ENCODE results near the gene PCMT1. TPM values are rescaled to one million over a fixed set of nuclear protein-coding genes. Genes with fewer than 3 reads are reported as not detected.
"Not testable (repeated sequence)": the region's sequence is repeated elsewhere in the genome, so short reads cannot be mapped to it uniquely, and the experiment has no call there.

PCMT1 gene
- total RNA-seq, 1 donor from 2014 or later: 152 TPM

DNA sequence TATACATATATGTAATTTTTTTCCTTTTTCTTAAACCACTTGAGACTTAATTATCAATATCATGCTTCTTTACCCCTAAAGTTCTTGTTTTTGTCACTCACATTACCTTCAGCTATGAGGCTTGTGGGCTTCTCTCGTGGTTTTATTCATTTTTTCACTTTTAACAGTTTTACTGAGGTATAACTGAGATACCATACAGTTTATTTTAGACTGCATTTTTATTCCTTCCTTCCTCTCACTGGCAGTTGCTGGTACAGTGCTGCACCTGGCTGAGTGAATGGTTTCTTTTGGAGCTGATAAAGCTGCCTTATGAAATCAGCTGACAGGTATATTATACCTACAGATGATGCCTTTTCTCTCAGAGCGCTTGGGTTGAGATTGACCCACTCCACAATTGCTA lies 60.3 kb downstream of the PCMT1 start:
- FAIRE-seq (no peak), DNase-seq (ENCODE audit: low spot score in 2 of 2) (no peak)

DNA sequence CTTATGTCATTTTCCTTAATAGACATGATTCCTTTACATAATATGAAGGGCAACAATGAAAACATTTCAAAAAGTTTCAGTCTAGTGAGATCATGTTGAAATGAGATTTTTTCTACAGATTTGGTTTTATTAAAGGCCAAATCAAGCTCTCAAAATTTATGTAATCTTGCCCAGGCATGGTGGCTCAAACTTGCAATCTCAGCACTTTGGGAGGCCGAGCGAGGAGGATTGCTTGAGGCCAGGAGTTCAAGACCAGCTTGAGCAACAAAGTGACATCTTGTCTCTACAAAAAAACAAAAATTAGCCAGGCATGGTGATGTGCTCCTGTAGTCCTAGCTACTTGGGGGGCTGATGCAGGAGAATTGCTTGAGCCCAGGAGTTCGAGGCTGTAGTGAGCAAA lies 63.8 kb downstream of the PCMT1 start:
- FAIRE-seq: no peak
- no peak for DNase-seq (ENCODE audit: low spot score in 2 of 2)

GRCh38 chr6:149815788-149816187 lies 66.2 kb downstream of the PCMT1 start:
- FAIRE-seq: no peak
- DNase-seq (ENCODE audit: low spot score in 2 of 2): no peak

GRCh38 chr6:149820506-149820905 lies 71.0 kb downstream of the PCMT1 start:
- FAIRE-seq (no peak), DNase-seq (ENCODE audit: low spot score in 2 of 2) (no peak)

- no peak for DNase-seq (ENCODE audit: low spot score in 2 of 2)
Observed at GRCh38 chr6:149821492-149821891, 72.0 kb downstream of the PCMT1 start.

GRCh38 chr6:149823013-149823412 lies 73.5 kb downstream of the PCMT1 start:
- DNase-seq (ENCODE audit: low spot score in 2 of 2): no peak
- FAIRE-seq: no peak

More at GRCh38 chr6:149821492-149821891, 72.0 kb downstream of the PCMT1 start:
- no peak for FAIRE-seq

- no peak for FAIRE-seq
- no peak for DNase-seq (ENCODE audit: low spot score in 2 of 2)
Observed at GRCh38 chr6:149825292-149825691, 75.8 kb downstream of the PCMT1 start.

- peak in 1 of 2 donors; percentile 22 for DNase-seq (ENCODE audit: low spot score in 2 of 2)
- FAIRE-seq: no peak
Observed at GRCh38 chr6:149830731-149831307, 81.3 kb downstream of the PCMT1 start.

DNA sequence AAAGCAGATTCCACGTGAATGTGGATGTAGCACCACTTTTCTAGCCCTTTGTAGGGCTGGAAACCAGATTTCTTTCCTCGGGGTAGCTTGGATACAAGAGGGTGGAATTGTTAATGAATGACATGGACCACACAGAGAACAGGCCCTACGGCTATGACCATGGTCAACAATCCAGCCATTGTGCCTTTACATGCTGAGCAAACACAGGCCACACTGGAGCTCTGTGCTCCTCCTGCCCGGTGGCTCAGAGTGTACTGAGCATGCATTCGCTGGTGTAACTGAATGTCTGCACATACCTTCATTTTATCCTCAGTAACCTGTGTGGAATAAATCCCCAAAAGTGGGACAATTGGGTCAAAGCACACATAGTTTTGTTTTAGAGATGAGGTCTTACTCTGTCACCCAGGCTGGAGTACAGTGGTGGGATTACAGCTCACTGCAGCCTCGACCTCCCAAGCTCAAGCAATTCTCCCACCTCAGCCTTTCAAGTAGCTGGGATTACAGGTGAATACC lies 81.8 kb downstream of the PCMT1 start:
- FAIRE-seq (no peak), DNase-seq (ENCODE audit: low spot score in 2 of 2) (peak in 1 of 2 donors; percentile 20)

DNA sequence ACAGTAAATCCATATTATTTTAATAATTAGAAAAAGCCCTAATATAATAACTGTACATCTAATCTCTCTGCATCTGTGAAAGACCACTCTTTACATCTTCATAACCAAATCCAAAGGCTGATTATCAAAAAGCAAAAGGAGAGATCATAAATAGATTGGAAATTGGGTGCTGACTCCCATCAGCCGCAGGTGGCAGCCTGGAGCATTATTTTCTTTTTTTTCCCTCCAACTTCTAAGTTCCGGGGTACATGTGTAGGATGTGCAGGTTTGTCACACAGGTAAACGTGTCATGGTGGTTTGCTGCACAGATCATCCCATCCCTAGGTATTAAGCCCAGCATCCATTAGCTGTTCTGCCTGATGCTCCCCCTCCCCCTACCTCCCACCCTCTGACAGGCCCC lies 84.1 kb downstream of the PCMT1 start:
- FAIRE-seq: no peak
- DNase-seq (ENCODE audit: low spot score in 2 of 2): no peak

- DNase-seq (ENCODE audit: low spot score in 2 of 2) (peak; percentile 28 to 42), FAIRE-seq (peak; percentile 50)
Observed at GRCh38 chr6:149834513-149835481, 85.3 kb downstream of the PCMT1 start.

- no peak for FAIRE-seq
- peak in 1 of 2 donors; percentile 46 for DNase-seq (ENCODE audit: low spot score in 2 of 2)
Observed at GRCh38 chr6:149840345-149841075, 91.0 kb downstream of the PCMT1 start.

- no peak for FAIRE-seq
- no peak for DNase-seq (ENCODE audit: low spot score in 2 of 2)
Observed at GRCh38 chr6:149842331-149842730, 92.8 kb downstream of the PCMT1 start.

GRCh38 chr6:149843051-149843633 lies 93.6 kb downstream of the PCMT1 start:
- no peak for DNase-seq (ENCODE audit: low spot score in 2 of 2)

DNA sequence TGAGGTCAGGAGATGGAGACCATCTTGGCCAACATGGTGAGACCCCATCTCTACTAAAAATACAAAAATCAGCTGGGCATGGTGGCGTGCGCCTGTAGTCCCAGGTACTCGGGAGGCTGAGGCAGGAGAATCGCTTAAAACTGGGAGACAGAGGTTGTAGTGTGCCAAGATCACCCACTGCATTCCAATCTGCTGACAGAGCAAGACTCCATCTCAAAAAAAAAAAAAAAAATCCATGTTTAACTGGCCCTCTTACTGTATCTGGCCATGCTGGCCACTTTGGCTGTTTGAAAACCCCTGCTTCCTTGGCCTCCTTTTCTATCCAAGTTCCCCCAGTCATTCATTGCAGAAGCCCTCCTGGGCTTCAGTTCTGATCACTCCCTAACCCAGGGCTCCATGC lies 94.5 kb downstream of the PCMT1 start:
- not testable (repeated sequence) for FAIRE-seq; DNase-seq (ENCODE audit: low spot score in 2 of 2)

More at GRCh38 chr6:149843051-149843633, 93.6 kb downstream of the PCMT1 start:
- FAIRE-seq: no peak

- FAIRE-seq: no peak
- DNase-seq (ENCODE audit: low spot score in 2 of 2): no peak
Observed at GRCh38 chr6:149844480-149844879, 94.9 kb downstream of the PCMT1 start.

GRCh38 chr6:149845549-149845948 lies 96.0 kb downstream of the PCMT1 start:
- no peak for DNase-seq (ENCODE audit: low spot score in 2 of 2)

DNA sequence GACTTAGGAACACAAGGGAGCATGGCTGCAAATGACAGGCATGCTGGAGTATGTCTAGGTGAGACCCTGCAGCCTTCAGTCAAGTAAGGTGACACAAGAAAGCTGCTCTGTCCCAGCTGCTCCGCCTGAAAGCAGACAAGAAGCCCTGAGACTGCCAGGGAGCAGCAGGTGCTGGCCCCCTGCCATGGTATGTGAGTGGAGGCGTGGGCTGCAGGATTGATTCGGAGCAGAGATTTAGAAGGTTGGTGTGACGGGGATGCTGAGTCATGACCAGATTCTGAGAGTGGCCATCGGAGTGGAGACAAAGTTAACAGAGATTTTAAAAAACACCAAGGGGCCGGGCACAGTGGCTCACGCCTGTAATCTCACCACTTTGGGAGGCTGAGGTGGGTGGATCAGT lies 96.8 kb downstream of the PCMT1 start:
- FAIRE-seq: no peak
- DNase-seq (ENCODE audit: low spot score in 2 of 2): no peak

More at GRCh38 chr6:149845549-149845948, 96.0 kb downstream of the PCMT1 start:
- FAIRE-seq: no peak

DNA sequence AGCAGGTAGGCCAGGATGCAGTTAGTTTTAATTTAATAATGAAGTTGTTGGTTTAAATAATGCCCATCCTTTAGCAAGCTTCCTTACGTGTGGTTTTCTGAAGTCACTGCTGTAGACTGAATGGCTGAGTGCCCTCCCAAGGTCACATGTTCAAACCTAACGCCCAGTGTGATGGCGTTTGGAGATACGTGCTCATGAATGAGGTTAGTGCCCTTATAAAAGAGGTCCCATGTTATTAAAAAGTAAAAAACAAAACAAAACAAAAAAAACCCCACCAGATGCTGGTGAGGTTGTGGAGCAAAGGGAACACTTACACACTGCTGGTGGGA lies 98.4 kb downstream of the PCMT1 start:
- DNase-seq (ENCODE audit: low spot score in 2 of 2): no peak
- no peak for FAIRE-seq

- DNase-seq (ENCODE audit: low spot score in 2 of 2); FAIRE-seq: not testable (repeated sequence)
Observed at GRCh38 chr6:149848343-149848742, 98.8 kb downstream of the PCMT1 start.

All from frontal cortex (tissue), 4 donors.